Measurements from ENCODE around the gene COL8A1. TPM values are rescaled to one million over a fixed set of nuclear protein-coding genes. Genes with fewer than 3 reads are reported as not detected.

COL8A1 gene
- total RNA-seq, 1 donor = 324 TPM

DNA sequence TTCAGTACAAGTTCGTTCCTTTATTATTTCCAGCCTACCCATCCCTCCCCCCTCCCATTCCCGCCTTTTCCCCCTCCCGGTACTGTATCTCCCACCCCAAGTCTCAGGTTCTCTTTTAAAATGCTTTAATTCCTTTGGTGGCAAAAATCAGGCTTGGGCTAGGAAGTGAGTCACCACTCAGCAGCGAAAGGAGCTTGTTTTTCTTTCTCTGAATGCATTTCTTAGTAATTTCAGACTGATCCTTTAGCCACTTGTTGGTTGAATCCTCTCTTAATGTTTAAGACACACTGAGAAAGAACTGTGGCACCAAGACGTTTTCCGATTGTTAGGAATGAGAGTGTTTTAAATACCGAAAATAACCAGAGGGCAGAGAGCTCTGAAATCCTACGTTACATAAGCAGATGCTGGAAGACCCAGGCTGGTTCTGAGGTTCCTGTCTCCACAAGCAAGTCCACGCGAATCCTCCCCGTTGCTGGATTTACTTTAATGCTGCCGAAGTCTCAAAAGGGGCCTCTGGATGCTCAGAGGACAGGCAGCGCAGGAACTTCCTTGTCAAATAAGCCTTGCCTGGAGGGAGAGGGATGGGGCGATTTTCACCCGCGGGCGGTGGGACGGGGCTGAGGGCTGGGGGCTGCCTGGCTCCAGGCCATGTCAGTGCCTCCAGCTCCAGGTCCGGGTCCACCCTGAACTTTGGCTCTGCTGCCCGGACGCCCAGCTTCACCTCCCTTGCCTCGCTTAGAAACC, 854 bp upstream of the COL8A1 start:
- TF ChIP-seq, protein P1, sequence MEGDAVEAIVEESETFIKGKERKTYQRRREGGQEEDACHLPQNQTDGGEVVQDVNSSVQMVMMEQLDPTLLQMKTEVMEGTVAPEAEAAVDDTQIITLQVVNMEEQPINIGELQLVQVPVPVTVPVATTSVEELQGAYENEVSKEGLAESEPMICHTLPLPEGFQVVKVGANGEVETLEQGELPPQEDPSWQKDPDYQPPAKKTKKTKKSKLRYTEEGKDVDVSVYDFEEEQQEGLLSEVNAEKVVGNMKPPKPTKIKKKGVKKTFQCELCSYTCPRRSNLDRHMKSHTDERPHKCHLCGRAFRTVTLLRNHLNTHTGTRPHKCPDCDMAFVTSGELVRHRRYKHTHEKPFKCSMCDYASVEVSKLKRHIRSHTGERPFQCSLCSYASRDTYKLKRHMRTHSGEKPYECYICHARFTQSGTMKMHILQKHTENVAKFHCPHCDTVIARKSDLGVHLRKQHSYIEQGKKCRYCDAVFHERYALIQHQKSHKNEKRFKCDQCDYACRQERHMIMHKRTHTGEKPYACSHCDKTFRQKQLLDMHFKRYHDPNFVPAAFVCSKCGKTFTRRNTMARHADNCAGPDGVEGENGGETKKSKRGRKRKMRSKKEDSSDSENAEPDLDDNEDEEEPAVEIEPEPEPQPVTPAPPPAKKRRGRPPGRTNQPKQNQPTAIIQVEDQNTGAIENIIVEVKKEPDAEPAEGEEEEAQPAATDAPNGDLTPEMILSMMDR (IDR thresholded peaks at IDR 0.05; ENCODE audit: insufficient read depth, low read depth, low read length) = no peak
- peak; percentile 68 for DNase-seq (ENCODE audit: low read depth)
- peak overlapping the region; percentile 82 for H3K4me3 ChIP-seq (ENCODE audit: low read depth, low read length)

DNA sequence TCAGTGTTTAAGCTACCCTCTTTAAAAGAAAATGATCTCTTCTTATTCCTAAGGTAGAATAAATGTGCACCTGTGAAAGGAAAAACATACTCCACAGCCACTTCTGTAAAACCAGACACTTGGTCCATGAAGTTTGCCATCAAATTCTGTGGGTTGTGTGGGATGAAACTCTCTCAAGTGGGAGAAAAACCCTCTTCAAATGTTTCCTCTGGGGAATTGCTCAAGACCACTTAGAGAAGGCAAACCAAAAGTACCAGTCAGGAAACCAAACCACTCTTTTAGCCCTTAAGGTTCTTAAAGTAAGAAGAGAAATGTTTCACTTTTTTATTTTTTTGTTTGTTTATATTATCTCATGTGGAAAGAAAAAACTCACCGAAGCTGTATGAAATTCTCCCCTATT, 1.2 kb downstream of the COL8A1 start:
- peak; percentile 66 for DNase-seq (ENCODE audit: low read depth)
- H3K4me3 ChIP-seq (ENCODE audit: low read depth, low read length) = peak overlapping the region; percentile 82
- TF ChIP-seq, protein P1 (IDR thresholded peaks at IDR 0.05; ENCODE audit: insufficient read depth, low read depth, low read length) = no peak

DNA sequence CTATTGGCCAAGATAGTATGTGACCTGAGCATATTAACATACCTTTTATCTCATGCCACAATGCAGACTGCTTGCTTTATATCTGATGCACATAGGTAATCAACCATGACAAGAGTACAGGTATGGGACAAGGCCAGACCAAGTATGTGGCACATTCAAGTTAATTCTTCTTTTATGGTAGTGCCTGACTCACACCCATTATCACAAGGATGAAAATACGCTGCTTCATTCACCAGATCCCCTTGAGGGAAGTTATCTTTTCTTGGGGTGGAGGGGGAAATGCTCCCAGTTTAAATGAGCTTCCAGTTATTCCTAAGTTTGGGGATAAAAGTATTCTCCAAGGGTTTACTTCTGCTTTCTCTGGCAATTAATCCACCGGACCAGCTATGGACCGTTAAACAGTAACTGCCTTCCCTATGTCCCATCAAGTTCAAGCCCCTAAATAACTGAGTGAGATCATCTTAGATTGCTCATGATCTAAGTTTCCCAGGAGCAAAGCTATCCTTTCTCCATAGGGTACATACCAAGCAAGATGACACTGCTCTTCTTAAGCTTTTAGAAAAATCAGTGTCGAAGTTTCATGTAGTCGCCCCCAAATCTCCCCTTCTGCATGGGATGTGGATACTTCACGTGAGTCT, 1.9 kb downstream of the COL8A1 start:
- peak overlapping the region; percentile 82 for H3K4me3 ChIP-seq (ENCODE audit: low read depth, low read length)
- TF ChIP-seq, protein P1 (IDR thresholded peaks at IDR 0.05; ENCODE audit: insufficient read depth, low read depth, low read length) = no peak
- peak; percentile 30 for DNase-seq (ENCODE audit: low read depth)

DNA sequence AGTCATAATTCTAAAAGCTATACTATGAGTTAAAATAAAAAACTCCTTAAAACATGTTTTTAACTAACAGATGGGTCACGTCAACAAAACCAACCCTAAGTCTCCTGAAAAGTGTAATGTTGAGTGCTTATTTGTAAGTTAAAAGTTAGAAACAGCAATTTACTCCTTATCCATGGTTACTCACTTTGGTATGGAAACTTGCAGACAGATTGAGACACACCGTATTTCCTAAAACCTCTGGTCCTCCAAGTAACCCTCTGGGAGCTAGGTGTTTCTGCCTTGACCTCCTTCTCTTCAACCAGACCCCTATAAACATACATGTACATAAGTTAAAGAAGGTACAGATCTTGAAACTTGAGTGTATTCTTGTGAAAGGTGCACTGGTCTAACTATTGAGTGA, 3.1 kb downstream of the COL8A1 start:
- peak overlapping the region; percentile 82 for H3K4me3 ChIP-seq (ENCODE audit: low read depth, low read length)
- TF ChIP-seq, protein P1 (IDR thresholded peaks at IDR 0.05; ENCODE audit: insufficient read depth, low read depth, low read length) = no peak
- DNase-seq (ENCODE audit: low read depth) = peak; percentile 24

DNA sequence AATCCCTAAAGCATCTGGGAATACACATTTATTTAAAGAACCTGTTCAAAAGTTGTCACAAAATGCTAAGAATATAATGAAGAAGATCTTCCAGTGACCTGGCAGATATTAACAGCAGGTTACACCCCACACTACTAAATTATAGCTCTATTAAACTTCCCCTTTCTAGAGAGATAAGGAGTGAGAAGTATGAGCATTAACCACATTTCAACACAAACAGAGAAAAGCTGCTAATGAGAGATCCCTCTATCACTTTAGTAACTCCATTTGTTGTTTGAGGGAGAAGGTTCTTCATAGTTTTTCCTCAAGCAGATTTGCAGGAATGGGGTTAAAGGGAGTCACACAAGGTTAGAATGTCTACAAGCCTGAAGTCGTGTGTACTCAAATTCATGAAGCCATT, 3.6 kb downstream of the COL8A1 start:
- H3K4me3 ChIP-seq (ENCODE audit: low read depth, low read length) = peak overlapping the region; percentile 82
- TF ChIP-seq, protein P1 (IDR thresholded peaks at IDR 0.05; ENCODE audit: insufficient read depth, low read depth, low read length) = no peak
- DNase-seq (ENCODE audit: low read depth) = peak; percentile 16

DNA sequence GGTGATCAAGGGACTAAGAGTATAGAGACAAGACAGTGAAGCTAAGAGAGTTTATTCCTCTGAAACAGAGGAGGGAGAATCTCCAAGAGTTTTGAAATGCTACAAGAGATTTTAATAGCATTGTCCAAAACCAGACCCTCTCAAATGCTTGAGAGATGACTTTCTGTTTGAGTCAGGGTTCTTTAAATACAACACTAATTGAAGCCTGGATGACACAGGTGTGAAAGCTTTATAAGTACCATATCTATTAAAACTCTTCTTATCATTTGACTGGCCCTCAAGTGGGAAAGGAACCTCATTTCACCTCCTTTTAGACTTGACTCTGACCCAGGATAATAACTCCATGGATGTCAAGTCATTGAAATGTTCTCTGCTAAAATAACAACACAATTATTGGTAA, 5.6 kb downstream of the COL8A1 start:
- DNase-seq (ENCODE audit: low read depth) = no peak
- TF ChIP-seq, protein P1 (IDR thresholded peaks at IDR 0.05; ENCODE audit: insufficient read depth, low read depth, low read length) = no peak
- peak overlapping the region; percentile 15 for H3K4me3 ChIP-seq (ENCODE audit: low read depth, low read length)
